Activated naive CD8-positive, alpha-beta T cell treated with anti-CD3 and anti-CD28 coated beads, Interleukin-2, amount 10 ng/mL, durations not matched to agents 7 days and 5 days (primary cell): Measurements from ENCODE around the gene HSPA12A. TPM values are rescaled to one million over a fixed set of nuclear protein-coding genes. Genes with fewer than 3 reads are reported as not detected.

ENCODE experiments used
- ATAC-seq: fragments of 150-1000 bp; cut with Tn5 transposase; one replicate; pipeline ENCODE4 v1.10.0; 2021; ENCODE audit warnings: low read depth, moderate library complexity
- POLR2A ChIA-PET: fragments of 350-600 bp; sonication (Branson Sonifier 250); formaldehyde crosslinking; loops from one replicate; lab custom pipeline; 2021; ENCODE audit warnings: antibody characterized with exemption; lab: Charles Lee
- DNase-seq: peaks from one replicate; pipeline ENCODE4 v3.0.0; 2021
- H3K27ac Mint-ChIP-seq: one replicate; pipeline ENCODE4 v1.8.0; 2022; ENCODE audit warnings: mild to moderate bottlenecking, mixed read lengths
- H3K27me3 Mint-ChIP-seq: one replicate; pipeline ENCODE4 v1.8.0; 2022; ENCODE audit warnings: mild to moderate bottlenecking, moderate library complexity, mixed read lengths
- H3K36me3 Mint-ChIP-seq: one replicate; pipeline ENCODE4 v1.8.0; 2021; ENCODE audit warnings: mild to moderate bottlenecking, mixed read lengths
- H3K4me1 Mint-ChIP-seq: one replicate; pipeline ENCODE4 v1.8.0; 2021; ENCODE audit warnings: mixed read lengths
- H3K4me3 Mint-ChIP-seq: one replicate; pipeline ENCODE4 v1.8.0; 2022; ENCODE audit warnings: mild to moderate bottlenecking, moderate library complexity, mixed read lengths
- H3K9me3 Mint-ChIP-seq: one replicate; pipeline ENCODE4 v1.8.0; 2021; ENCODE audit warnings: mixed read lengths
- total RNA-seq, 2 experiments: library from RNA; stranded (reverse); gene quantifications; one replicate each; pipeline ENCODE4 v1.2.3, GENCODE V29; 2021

HSPA12A gene
- total RNA-seq, 2 experiments from 2014 or later = 0.06 to 0.09 TPM

DNA sequence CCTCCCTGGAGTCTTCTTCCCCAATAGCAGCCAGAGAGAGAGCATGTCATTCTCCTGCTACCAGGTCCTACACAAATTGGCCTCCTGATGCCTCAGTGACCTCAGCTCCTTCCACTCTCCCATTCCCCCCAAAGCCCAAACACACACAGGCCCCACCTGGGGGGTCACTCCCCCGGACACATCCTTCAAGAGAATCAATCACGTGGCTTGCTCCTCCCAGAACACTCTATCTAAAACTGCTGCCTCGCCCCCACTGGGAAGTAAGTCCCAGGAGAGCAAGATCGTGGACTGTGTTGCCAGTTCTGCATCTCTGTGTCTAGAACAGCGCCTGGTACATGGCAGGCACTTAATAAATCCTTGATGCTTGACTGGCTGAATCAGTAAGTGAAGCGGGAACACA lies 2.5 kb upstream of the HSPA12A start:
- Mint-ChIP-seq H3K27ac (no peak overlapping the region), H3K4me1 (peaks cover 3% of the 10 kb centered on the region), H3K4me3 (no peak overlapping the region), H3K27me3 (peaks cover 50% of the 10 kb centered on the region), H3K9me3 (no peaks in the 10 kb centered on the region), H3K36me3 (no peaks in the 10 kb centered on the region)
- ATAC-seq = no peak
- POLR2A ChIA-PET = no interaction called here
- DNase-seq = no peak

DNA sequence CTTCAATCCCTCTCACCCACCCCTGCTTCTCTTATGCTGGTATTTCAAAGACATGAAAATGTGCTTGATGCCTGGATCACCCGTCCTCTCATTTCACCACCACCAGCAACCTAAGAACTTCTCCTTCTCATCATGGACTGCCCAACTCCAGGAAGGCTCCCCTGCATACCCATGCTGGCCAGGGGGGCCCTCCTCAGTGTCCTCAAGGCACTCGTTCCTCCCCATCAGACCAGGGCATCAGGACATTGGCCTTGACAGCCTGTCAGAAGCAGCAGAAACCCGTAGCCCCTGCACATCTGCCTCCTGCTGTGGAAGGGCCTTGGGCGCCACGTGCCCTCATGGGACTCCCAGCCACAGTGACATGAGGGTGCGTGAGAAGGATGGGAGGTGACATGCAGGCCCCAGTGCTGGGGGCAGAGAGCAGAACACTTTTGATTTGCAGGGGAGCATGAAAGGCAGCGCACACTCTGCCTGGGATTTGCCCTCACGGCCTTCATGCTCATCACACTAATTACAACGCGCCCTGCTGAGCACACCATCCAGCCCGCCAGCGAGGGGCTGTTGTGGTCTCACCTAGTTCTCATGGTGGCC lies 1.9 kb upstream of the HSPA12A start:
- Mint-ChIP-seq H3K27me3 (peaks cover 53% of the 10 kb centered on the region), H3K36me3 (no peaks in the 10 kb centered on the region), H3K9me3 (no peaks in the 10 kb centered on the region), H3K4me3 (no peak overlapping the region), H3K4me1 (peaks cover 3% of the 10 kb centered on the region), H3K27ac (no peak overlapping the region)
- DNase-seq (no peak), ATAC-seq (no peak)
- POLR2A ChIA-PET = no interaction called here

- no peak overlapping the region for H3K27ac Mint-ChIP-seq
- DNase-seq = no peak
- H3K4me3 Mint-ChIP-seq = peak overlapping the region; percentile 48
- H3K9me3 Mint-ChIP-seq = no peaks in the 10 kb centered on the region
- H3K27me3 Mint-ChIP-seq = peaks cover 54% of the 10 kb centered on the region
- no peaks in the 10 kb centered on the region for H3K36me3 Mint-ChIP-seq
- no peak for ATAC-seq
- peaks cover 3% of the 10 kb centered on the region for H3K4me1 Mint-ChIP-seq
- POLR2A ChIA-PET = no interaction called here
Measured at GRCh38 chr10:116743266-116744064, 1.1 kb upstream of the HSPA12A start.

GRCh38 chr10:116741391-116742351 lies 695 bp downstream of the HSPA12A start:
- Mint-ChIP-seq H3K4me1 (peaks cover 3% of the 10 kb centered on the region), H3K27ac (no peak overlapping the region), H3K27me3 (peaks cover 63% of the 10 kb centered on the region), H3K4me3 (no peak overlapping the region), H3K36me3 (no peaks in the 10 kb centered on the region), H3K9me3 (no peaks in the 10 kb centered on the region)
- POLR2A ChIA-PET = no interaction called here
- DNase-seq (no peak), ATAC-seq (peak; percentile 4)

DNA sequence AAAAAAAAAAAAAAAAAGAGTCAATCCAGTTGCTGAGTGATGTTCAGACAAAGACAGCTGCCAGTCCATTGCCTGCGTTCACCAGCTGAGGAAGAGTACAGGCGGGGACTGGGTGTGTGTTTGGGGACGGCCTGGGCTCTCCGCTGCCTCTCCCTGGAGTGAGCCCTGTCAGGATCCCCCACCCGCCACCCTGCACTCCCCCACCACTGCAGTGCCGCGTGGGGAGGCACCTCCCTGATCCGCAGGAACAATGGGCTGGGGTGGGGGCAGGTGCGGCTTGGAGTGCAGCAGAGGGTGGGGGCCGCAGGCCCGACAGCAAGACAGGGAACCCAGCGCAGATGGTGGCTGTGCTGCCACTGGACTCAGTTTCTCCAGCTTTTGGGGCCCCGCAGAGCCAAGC lies 1.4 kb downstream of the HSPA12A start:
- peaks cover 67% of the 10 kb centered on the region for H3K27me3 Mint-ChIP-seq
- no peak for ATAC-seq
- no peaks in the 10 kb centered on the region for H3K9me3 Mint-ChIP-seq
- H3K36me3 Mint-ChIP-seq = no peaks in the 10 kb centered on the region
- no peak overlapping the region for H3K4me3 Mint-ChIP-seq
- POLR2A ChIA-PET = no interaction called here
- no peak for DNase-seq
- no peak overlapping the region for H3K27ac Mint-ChIP-seq
- H3K4me1 Mint-ChIP-seq = peaks cover 3% of the 10 kb centered on the region

DNA sequence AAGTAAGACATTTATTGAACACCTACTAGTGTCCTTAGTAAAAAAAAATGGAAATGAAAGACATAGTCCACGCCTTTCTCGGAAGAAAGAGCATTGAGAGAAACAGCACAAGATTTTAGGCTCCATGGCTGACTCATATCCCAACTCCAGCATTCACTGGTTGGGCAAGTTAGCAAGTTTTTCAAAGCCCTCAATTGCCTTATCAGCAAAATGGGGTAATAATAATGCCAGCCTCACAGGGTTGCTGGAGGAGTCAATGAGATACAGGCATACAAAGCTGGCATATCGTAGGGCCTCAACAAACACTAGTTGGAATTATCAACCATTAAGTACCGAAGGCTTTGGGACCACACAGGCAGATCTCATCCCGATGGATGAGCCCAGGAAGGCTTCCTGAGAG lies 4.0 kb downstream of the HSPA12A start:
- POLR2A ChIA-PET = no interaction called here
- Mint-ChIP-seq H3K27ac (no peak overlapping the region), H3K36me3 (no peaks in the 10 kb centered on the region), H3K27me3 (peaks cover 58% of the 10 kb centered on the region), H3K4me1 (peaks cover 2% of the 10 kb centered on the region), H3K4me3 (no peak overlapping the region), H3K9me3 (no peaks in the 10 kb centered on the region)
- ATAC-seq (no peak), DNase-seq (no peak)

DNA sequence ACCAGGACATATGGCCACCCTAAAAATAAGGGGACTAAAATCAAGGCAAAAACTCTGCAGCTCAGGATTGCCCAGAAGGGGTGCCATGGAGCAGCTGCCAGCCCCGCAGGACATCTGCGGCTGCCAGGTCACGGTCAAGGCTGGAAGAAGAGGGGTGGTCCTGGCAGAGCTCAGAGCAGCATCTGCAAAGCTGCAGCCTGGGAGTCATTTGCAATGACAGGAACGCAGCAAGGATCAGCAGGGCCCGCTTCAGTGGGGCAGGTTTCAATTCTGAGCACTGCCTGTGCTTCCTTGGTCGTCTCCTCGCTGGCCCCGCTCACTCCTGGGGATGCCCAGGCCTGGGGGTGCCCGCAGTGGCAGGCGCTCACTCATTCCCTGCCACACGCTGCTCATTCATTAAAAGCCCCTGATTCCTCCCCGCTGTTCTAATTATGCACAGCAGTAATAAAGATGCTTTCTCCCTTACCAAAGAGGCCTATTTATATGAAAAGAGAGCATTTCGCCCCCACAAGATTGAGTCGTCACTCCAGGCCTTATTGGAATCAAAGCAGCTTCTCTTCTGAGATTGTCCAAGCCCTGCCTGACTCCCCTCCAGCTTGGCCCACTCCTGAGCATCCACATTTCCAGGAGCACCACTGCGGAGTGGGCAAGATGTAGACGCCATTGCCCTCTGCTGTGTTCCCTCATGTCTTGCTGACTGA lies 4.6 kb downstream of the HSPA12A start:
- POLR2A ChIA-PET = no interaction called here
- DNase-seq (no peak), ATAC-seq (no peak)
- peaks cover 2% of the 10 kb centered on the region for H3K4me1 Mint-ChIP-seq
- peaks cover 59% of the 10 kb centered on the region for H3K27me3 Mint-ChIP-seq
- H3K27ac Mint-ChIP-seq = no peak overlapping the region
- no peak overlapping the region for H3K4me3 Mint-ChIP-seq
- H3K9me3 Mint-ChIP-seq = no peaks in the 10 kb centered on the region
- no peaks in the 10 kb centered on the region for H3K36me3 Mint-ChIP-seq

GRCh38 chr10:116733566-116733965 lies 8.8 kb downstream of the HSPA12A start:
- ATAC-seq = no peak
- peaks cover 52% of the 10 kb centered on the region for H3K27me3 Mint-ChIP-seq

GRCh38 chr10:116732573-116732972 lies 9.8 kb downstream of the HSPA12A start:
- H3K4me1 Mint-ChIP-seq = peaks cover 2% of the 10 kb centered on the region
- POLR2A ChIA-PET = no interaction called here
- peaks cover 48% of the 10 kb centered on the region for H3K27me3 Mint-ChIP-seq
- DNase-seq = no peak
- H3K27ac Mint-ChIP-seq = no peak overlapping the region
- no peaks in the 10 kb centered on the region for H3K36me3 Mint-ChIP-seq
- no peak for ATAC-seq
- no peak overlapping the region for H3K4me3 Mint-ChIP-seq
- H3K9me3 Mint-ChIP-seq = no peaks in the 10 kb centered on the region

More at GRCh38 chr10:116733566-116733965, 8.8 kb downstream of the HSPA12A start:
- POLR2A ChIA-PET = no interaction called here
- no peaks in the 10 kb centered on the region for H3K9me3 Mint-ChIP-seq
- no peak for DNase-seq
- no peak overlapping the region for H3K4me3 Mint-ChIP-seq
- H3K36me3 Mint-ChIP-seq = no peaks in the 10 kb centered on the region
- no peak overlapping the region for H3K27ac Mint-ChIP-seq
- peaks cover 2% of the 10 kb centered on the region for H3K4me1 Mint-ChIP-seq

GRCh38 chr10:116730464-116731260 lies 11.7 kb downstream of the HSPA12A start:
- Mint-ChIP-seq H3K27ac (no peak overlapping the region), H3K27me3 (peaks cover 55% of the 10 kb centered on the region), H3K9me3 (no peaks in the 10 kb centered on the region), H3K36me3 (no peaks in the 10 kb centered on the region), H3K4me3 (no peak overlapping the region), H3K4me1 (peaks cover 2% of the 10 kb centered on the region)
- POLR2A ChIA-PET = no interaction called here
- DNase-seq (no peak), ATAC-seq (no peak)

DNA sequence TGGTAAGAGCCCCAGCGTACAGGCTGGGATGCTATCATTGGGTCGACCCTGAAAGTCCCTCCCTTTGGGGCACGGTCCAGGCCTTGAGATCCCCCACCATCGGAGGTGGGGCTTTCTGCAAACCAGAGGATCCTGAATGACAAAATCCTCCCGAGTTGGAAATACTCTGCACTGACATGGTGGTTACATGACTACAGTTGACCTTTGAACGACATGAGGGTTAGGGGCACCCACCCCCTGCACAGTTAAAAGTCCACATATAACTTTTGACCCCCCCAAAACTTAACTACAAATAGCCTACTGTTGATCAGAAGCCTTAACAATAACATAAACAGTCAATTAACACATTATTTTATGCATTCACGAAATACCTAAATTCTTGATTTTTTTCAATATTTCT lies 13.1 kb downstream of the HSPA12A start:
- peaks cover 55% of the 10 kb centered on the region for H3K27me3 Mint-ChIP-seq

DNA sequence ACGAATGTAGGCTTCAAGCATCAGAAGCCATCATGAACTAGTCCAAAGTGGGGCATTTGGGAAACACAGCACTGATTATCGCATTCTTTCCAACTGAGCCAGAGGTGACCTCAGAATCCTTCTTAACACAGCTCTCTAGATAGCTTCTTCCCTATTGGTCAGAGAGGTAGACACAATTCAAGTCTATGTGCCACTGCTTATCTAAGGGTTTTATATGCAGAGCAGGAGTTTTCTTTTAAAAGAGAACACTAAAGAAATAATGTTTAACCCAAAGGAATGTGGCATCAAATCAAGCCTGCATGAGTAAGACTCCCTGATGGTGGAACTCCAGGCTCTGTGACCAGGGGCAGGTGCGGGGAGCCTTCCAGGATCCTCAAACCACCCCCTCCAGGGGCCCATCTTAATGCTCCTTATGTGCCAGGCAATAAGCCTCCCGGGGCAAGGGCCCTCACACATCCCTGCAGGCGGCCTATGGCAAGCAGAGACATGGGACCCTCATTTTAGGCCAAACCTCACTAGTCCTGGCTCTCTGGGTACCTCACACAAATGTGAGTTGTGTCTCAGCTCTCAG lies 13.8 kb downstream of the HSPA12A start:
- ATAC-seq (no peak), DNase-seq (no peak)
- Mint-ChIP-seq H3K36me3 (no peaks in the 10 kb centered on the region), H3K4me3 (no peak overlapping the region), H3K27me3 (peaks cover 57% of the 10 kb centered on the region), H3K4me1 (peaks cover 9% of the 10 kb centered on the region), H3K27ac (no peak overlapping the region), H3K9me3 (no peaks in the 10 kb centered on the region)
- POLR2A ChIA-PET = no interaction called here

More for the DNA sequence above, 13.1 kb downstream of the HSPA12A start:
- Mint-ChIP-seq H3K4me3 (no peak overlapping the region), H3K9me3 (no peaks in the 10 kb centered on the region), H3K36me3 (no peaks in the 10 kb centered on the region), H3K27ac (no peak overlapping the region), H3K4me1 (peaks cover 4% of the 10 kb centered on the region)
- POLR2A ChIA-PET = no interaction called here
- no peak for DNase-seq
- no peak for ATAC-seq
